ENCODE results near the gene ZGPAT. TPM values are rescaled to one million over a fixed set of nuclear protein-coding genes. Genes with fewer than 3 reads are reported as not detected.
A peak's percentile ranks its signal among the peaks of the same experiment; 100 is the strongest.

ZGPAT gene
- total and polyA plus RNA-seq, 2 of the 13 experiments (the other 11 are each of a cell fraction or from before 2014, with no cell fraction given), result 23.0 to 41.9 TPM

DNA sequence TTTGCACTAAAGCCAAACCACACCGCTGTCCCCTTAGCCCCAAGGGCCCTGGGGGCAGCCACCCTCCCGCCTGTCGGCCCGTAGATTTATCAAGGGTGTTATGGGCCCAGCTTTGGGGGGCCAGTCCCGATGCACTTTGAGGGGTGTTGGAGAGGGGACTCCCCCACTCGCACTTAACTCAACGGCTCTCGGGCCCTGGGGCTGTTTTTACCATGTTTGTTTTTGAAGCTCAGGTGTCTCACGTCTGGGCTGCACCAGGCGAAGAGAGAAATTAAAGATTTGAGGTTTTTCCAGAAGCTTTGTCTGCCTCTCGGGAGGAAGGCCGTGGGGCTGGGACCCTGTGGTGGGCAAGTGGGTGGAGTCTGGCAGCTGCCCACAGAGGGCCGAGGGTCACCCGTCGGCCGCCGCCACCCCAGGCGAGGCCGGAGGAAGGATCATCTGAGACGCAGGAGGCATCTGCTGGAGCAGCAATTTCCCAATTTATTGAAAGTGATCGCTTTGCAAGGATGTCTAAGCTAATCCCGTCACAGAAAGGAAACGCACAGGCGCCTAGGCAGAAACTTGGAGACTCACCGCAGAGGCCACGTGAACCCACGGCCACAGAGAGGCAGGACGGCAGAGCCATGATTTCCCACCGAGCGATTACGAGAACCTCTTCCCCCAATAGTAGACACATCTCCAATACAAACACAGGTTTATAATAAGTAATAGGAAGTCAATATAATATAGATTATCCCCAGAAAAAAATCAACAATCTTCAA lies 35.6 kb downstream of the ZGPAT start (continued):
- TF ChIP-seq, protein P1, sequence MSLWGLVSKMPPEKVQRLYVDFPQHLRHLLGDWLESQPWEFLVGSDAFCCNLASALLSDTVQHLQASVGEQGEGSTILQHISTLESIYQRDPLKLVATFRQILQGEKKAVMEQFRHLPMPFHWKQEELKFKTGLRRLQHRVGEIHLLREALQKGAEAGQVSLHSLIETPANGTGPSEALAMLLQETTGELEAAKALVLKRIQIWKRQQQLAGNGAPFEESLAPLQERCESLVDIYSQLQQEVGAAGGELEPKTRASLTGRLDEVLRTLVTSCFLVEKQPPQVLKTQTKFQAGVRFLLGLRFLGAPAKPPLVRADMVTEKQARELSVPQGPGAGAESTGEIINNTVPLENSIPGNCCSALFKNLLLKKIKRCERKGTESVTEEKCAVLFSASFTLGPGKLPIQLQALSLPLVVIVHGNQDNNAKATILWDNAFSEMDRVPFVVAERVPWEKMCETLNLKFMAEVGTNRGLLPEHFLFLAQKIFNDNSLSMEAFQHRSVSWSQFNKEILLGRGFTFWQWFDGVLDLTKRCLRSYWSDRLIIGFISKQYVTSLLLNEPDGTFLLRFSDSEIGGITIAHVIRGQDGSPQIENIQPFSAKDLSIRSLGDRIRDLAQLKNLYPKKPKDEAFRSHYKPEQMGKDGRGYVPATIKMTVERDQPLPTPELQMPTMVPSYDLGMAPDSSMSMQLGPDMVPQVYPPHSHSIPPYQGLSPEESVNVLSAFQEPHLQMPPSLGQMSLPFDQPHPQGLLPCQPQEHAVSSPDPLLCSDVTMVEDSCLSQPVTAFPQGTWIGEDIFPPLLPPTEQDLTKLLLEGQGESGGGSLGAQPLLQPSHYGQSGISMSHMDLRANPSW (CRISPR knock-in tag; IDR thresholded peaks at IDR 0.05; ENCODE audit: borderline replicate concordance), result no peak
- TF ChIP-seq ZBTB7B (CRISPR knock-in tag; IDR thresholded peaks at IDR 0.05), result no peak
- TF ChIP-seq, protein P2, sequence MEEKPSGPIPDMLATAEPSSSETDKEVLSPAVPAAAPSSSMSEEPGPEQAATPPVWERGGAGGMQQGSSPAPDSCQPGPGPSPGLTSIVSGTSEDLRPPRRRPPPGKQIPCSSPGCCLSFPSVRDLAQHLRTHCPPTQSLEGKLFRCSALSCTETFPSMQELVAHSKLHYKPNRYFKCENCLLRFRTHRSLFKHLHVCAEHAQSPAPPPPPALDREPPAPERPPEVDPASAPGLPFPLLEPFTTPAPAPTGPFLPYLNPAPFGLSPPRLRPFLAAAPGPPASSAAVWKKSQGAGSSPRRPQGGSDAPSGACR (CRISPR knock-in tag; IDR thresholded peaks at IDR 0.05), result no peak
- TF ChIP-seq, protein P3, sequence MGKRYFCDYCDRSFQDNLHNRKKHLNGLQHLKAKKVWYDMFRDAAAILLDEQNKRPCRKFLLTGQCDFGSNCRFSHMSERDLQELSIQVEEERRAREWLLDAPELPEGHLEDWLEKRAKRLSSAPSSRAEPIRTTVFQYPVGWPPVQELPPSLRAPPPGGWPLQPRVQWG (CRISPR knock-in tag; IDR thresholded peaks at IDR 0.05; ENCODE audit: borderline replicate concordance, low read depth), result no peak
- TF ChIP-seq GATA4 (IDR thresholded peaks at IDR 0.05; ENCODE audit: borderline replicate concordance, low read depth), result no peak
- no peak for TF ChIP-seq HNRNPUL1 (IDR thresholded peaks at IDR 0.05; ENCODE audit: low read depth, low read length)
- no peak for TF ChIP-seq ZNF552 (CRISPR knock-in tag; IDR thresholded peaks at IDR 0.05; ENCODE audit: borderline replicate concordance)
- no peak for TF ChIP-seq ISX (CRISPR knock-in tag; conservative IDR thresholded peaks at IDR 0.05)
- no peak for TF ChIP-seq ZNF33A (CRISPR knock-in tag; IDR thresholded peaks at IDR 0.05; ENCODE audit: borderline replicate concordance)
- TF ChIP-seq ZNF572 (CRISPR knock-in tag; IDR thresholded peaks at IDR 0.05), result no peak
- TF ChIP-seq RBFOX2 (IDR thresholded peaks at IDR 0.05; ENCODE audit: low read depth, low read length), result peak; percentile 60
- TF ChIP-seq ZNF205 (CRISPR knock-in tag; IDR thresholded peaks at IDR 0.05), result no peak
- TF ChIP-seq, protein P4, sequence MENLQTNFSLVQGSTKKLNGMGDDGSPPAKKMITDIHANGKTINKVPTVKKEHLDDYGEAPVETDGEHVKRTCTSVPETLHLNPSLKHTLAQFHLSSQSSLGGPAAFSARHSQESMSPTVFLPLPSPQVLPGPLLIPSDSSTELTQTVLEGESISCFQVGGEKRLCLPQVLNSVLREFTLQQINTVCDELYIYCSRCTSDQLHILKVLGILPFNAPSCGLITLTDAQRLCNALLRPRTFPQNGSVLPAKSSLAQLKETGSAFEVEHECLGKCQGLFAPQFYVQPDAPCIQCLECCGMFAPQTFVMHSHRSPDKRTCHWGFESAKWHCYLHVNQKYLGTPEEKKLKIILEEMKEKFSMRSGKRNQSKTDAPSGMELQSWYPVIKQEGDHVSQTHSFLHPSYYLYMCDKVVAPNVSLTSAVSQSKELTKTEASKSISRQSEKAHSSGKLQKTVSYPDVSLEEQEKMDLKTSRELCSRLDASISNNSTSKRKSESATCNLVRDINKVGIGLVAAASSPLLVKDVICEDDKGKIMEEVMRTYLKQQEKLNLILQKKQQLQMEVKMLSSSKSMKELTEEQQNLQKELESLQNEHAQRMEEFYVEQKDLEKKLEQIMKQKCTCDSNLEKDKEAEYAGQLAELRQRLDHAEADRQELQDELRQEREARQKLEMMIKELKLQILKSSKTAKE (CRISPR knock-in tag; IDR thresholded peaks at IDR 0.05; ENCODE audit: borderline replicate concordance), result no peak
- TF ChIP-seq, protein P5, sequence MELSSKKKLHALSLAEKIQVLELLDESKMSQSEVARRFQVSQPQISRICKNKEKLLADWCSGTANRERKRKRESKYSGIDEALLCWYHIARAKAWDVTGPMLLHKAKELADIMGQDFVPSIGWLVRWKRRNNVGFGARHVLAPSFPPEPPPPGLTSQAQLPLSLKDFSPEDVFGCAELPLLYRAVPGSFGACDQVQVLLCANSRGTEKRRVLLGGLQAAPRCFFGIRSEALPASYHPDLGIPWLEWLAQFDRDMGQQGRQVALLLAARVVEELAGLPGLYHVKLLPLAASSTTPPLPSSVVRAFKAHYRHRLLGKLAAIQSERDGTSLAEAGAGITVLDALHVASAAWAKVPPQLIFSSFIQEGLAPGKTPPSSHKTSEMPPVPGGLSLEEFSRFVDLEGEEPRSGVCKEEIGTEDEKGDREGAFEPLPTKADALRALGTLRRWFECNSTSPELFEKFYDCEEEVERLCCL (CRISPR knock-in tag; IDR thresholded peaks at IDR 0.05; ENCODE audit: borderline replicate concordance), result no peak
- TF ChIP-seq ZNF343 (CRISPR knock-in tag; IDR thresholded peaks at IDR 0.05), result no peak
- no peak for TF ChIP-seq ZNF549 (CRISPR knock-in tag; IDR thresholded peaks at IDR 0.05)
- no peak for TF ChIP-seq RXRA (CRISPR knock-in tag; IDR thresholded peaks at IDR 0.05)
- TF ChIP-seq ZNF124 (CRISPR knock-in tag; IDR thresholded peaks at IDR 0.05), result no peak
- TF ChIP-seq, protein P6, sequence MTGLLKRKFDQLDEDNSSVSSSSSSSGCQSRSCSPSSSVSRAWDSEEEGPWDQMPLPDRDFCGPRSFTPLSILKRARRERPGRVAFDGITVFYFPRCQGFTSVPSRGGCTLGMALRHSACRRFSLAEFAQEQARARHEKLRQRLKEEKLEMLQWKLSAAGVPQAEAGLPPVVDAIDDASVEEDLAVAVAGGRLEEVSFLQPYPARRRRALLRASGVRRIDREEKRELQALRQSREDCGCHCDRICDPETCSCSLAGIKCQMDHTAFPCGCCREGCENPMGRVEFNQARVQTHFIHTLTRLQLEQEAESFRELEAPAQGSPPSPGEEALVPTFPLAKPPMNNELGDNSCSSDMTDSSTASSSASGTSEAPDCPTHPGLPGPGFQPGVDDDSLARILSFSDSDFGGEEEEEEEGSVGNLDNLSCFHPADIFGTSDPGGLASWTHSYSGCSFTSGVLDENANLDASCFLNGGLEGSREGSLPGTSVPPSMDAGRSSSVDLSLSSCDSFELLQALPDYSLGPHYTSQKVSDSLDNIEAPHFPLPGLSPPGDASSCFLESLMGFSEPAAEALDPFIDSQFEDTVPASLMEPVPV (CRISPR knock-in tag; IDR thresholded peaks at IDR 0.05), result no peak
- no peak for TF ChIP-seq ZNF589 (CRISPR knock-in tag; conservative IDR thresholded peaks at IDR 0.05)
- 0 out of 2 replicates have a peak, but pooled peaks have one; percentile 39 for TF ChIP-seq SSRP1 (CRISPR knock-in tag; IDR thresholded peaks at IDR 0.05)
